ENCODE data around the gene OTOS.
A peak's percentile ranks its signal among the peaks of the same experiment; 100 is the strongest.

Gene OTOS

GRCh38 chr2:240124651-240125030, 15.8 kb downstream of the OTOS start:
- Histone ChIP-seq H2BK12ac (ENCODE audit: low read length) (peak overlapping the region; percentile 41), H2AFZ (ENCODE audit: low read length) (no peak overlapping the region), H3K79me1 (ENCODE audit: low read depth, low read length) (no peaks in the 10 kb centered on the region), H3K23ac (ENCODE audit: low read depth, low read length, poor library complexity) (no peak overlapping the region), H2BK15ac (ENCODE audit: low read length) (no peak overlapping the region), H4K91ac (ENCODE audit: low read depth, low read length, poor library complexity) (peak overlapping the region; percentile 92), H2BK120ac (ENCODE audit: low read depth, low read length) (no peak overlapping the region), H3K27ac (replicated peaks; ENCODE audit: low read length) (no peak overlapping the region), H3K4ac (ENCODE audit: low read length) (no peak overlapping the region), H2AK5ac (ENCODE audit: low read depth, low read length) (no peak overlapping the region), H3K27me3 (ENCODE audit: control insufficient read depth in 3 of 3, insufficient read depth in 3 of 3, low read depth in 1 of 3, low read length in 3 of 3) (no peaks in the 10 kb centered on the region), H2BK5ac (ENCODE audit: low read length) (peak overlapping the region; percentile 39), H3K36me3 (replicated peaks in 1 of 2; ENCODE audit: control insufficient read depth in 2 of 2, insufficient read depth in 2 of 2, low read length in 2 of 2) (peaks cover 20 to 34% of the 10 kb centered on the region in 2 donors), H3K4me1 (ENCODE audit: control insufficient read depth in 2 of 2, insufficient read depth in 1 of 2, low read depth in 1 of 2, low read length in 2 of 2) (no peaks in the 10 kb centered on the region), H3K14ac (ENCODE audit: low read length) (no peak overlapping the region), H3K18ac (ENCODE audit: low read length) (no peak overlapping the region), H3K9me3 (replicated peaks in 1 of 2; ENCODE audit: control insufficient read depth in 2 of 2, insufficient read depth in 1 of 2, low read depth in 1 of 2, low read length in 2 of 2) (no peaks in the 10 kb centered on the region), H3K4me2 (ENCODE audit: insufficient read depth, low read length, poor library complexity, severe bottlenecking) (no peak overlapping the region), H3K9ac (ENCODE audit: low read depth, low read length, poor library complexity) (no peak overlapping the region), H4K8ac (ENCODE audit: low read depth, low read length) (no peak overlapping the region), H3K4me3 (ENCODE audit: low read length in 2 of 2) (no peak overlapping the region)
- WGBS, 2 donors (ENCODE audit: extremely low coverage in 2 of 2, insufficient read length in 2 of 2, insufficient replicate concordance in 1 of 2) = no CpG with 5 or more reads among the region's 8 CpGs
- no peak for DNase-seq (ENCODE audit: low spot score)

GRCh38 chr2:240123821-240124650, 16.4 kb downstream of the OTOS start:
- Histone ChIP-seq H2BK5ac (ENCODE audit: low read length) (no peak overlapping the region), H3K18ac (ENCODE audit: low read length) (no peak overlapping the region), H2BK120ac (ENCODE audit: low read depth, low read length) (no peak overlapping the region), H3K4me1 (ENCODE audit: control insufficient read depth in 2 of 2, insufficient read depth in 1 of 2, low read depth in 1 of 2, low read length in 2 of 2) (no peaks in the 10 kb centered on the region), H3K23ac (ENCODE audit: low read depth, low read length, poor library complexity) (no peak overlapping the region), H3K4me2 (ENCODE audit: insufficient read depth, low read length, poor library complexity, severe bottlenecking) (no peak overlapping the region), H3K9me3 (replicated peaks in 1 of 2; ENCODE audit: control insufficient read depth in 2 of 2, insufficient read depth in 1 of 2, low read depth in 1 of 2, low read length in 2 of 2) (no peaks in the 10 kb centered on the region), H3K14ac (ENCODE audit: low read length) (no peak overlapping the region), H4K8ac (ENCODE audit: low read depth, low read length) (no peak overlapping the region), H3K79me1 (ENCODE audit: low read depth, low read length) (no peaks in the 10 kb centered on the region), H3K4me3 (ENCODE audit: low read length in 2 of 2) (no peak overlapping the region), H2BK12ac (ENCODE audit: low read length) (no peak overlapping the region), H3K27ac (replicated peaks; ENCODE audit: low read length) (no peak overlapping the region), H2AK5ac (ENCODE audit: low read depth, low read length) (no peak overlapping the region), H3K4ac (ENCODE audit: low read length) (no peak overlapping the region), H3K27me3 (ENCODE audit: control insufficient read depth in 3 of 3, insufficient read depth in 3 of 3, low read depth in 1 of 3, low read length in 3 of 3) (no peaks in the 10 kb centered on the region), H4K91ac (ENCODE audit: low read depth, low read length, poor library complexity) (no peak overlapping the region), H2BK15ac (ENCODE audit: low read length) (no peak overlapping the region), H3K9ac (ENCODE audit: low read depth, low read length, poor library complexity) (no peak overlapping the region), H3K36me3 (replicated peaks in 1 of 2; ENCODE audit: control insufficient read depth in 2 of 2, insufficient read depth in 2 of 2, low read length in 2 of 2) (peaks cover 17 to 29% of the 10 kb centered on the region in 2 donors), H2AFZ (ENCODE audit: low read length) (no peak overlapping the region)
- no peak for DNase-seq (ENCODE audit: low spot score)
- WGBS, 2 donors (ENCODE audit: extremely low coverage in 2 of 2, insufficient read length in 2 of 2, insufficient replicate concordance in 1 of 2) = no CpG with 5 or more reads among the region's 24 CpGs

- H2BK120ac ChIP-seq (ENCODE audit: low read depth, low read length) = no peak overlapping the region
- H3K4ac ChIP-seq (ENCODE audit: low read length) = no peak overlapping the region
Measured at GRCh38 chr2:240121675-240122074, 18.8 kb downstream of the OTOS start.

GRCh38 chr2:240121190-240121589, 19.3 kb downstream of the OTOS start:
- Histone ChIP-seq H2AK5ac (ENCODE audit: low read depth, low read length) (no peak overlapping the region), H3K4me2 (ENCODE audit: insufficient read depth, low read length, poor library complexity, severe bottlenecking) (no peak overlapping the region), H2BK120ac (ENCODE audit: low read depth, low read length) (no peak overlapping the region), H3K79me1 (ENCODE audit: low read depth, low read length) (no peaks in the 10 kb centered on the region), H3K9ac (ENCODE audit: low read depth, low read length, poor library complexity) (no peak overlapping the region), H3K14ac (ENCODE audit: low read length) (no peak overlapping the region), H3K4me3 (ENCODE audit: low read length in 2 of 2) (no peak overlapping the region), H3K27ac (replicated peaks; ENCODE audit: low read length) (no peak overlapping the region), H4K8ac (ENCODE audit: low read depth, low read length) (no peak overlapping the region), H2AFZ (ENCODE audit: low read length) (no peak overlapping the region), H3K18ac (ENCODE audit: low read length) (no peak overlapping the region), H3K27me3 (ENCODE audit: control insufficient read depth in 3 of 3, insufficient read depth in 3 of 3, low read depth in 1 of 3, low read length in 3 of 3) (no peaks in the 10 kb centered on the region), H4K91ac (ENCODE audit: low read depth, low read length, poor library complexity) (no peak overlapping the region), H3K4me1 (ENCODE audit: control insufficient read depth in 2 of 2, insufficient read depth in 1 of 2, low read depth in 1 of 2, low read length in 2 of 2) (no peaks in the 10 kb centered on the region), H3K36me3 (replicated peaks in 1 of 2; ENCODE audit: control insufficient read depth in 2 of 2, insufficient read depth in 2 of 2, low read length in 2 of 2) (peaks cover 3 to 5% of the 10 kb centered on the region in 2 donors), H2BK12ac (ENCODE audit: low read length) (no peak overlapping the region), H3K4ac (ENCODE audit: low read length) (no peak overlapping the region), H3K9me3 (replicated peaks in 1 of 2; ENCODE audit: control insufficient read depth in 2 of 2, insufficient read depth in 1 of 2, low read depth in 1 of 2, low read length in 2 of 2) (no peaks in the 10 kb centered on the region), H2BK15ac (ENCODE audit: low read length) (no peak overlapping the region), H2BK5ac (ENCODE audit: low read length) (no peak overlapping the region), H3K23ac (ENCODE audit: low read depth, low read length, poor library complexity) (no peak overlapping the region)
- no peak for DNase-seq (ENCODE audit: low spot score)
- no CpG with 5 or more reads among the region's 4 CpGs for WGBS, 2 donors (ENCODE audit: extremely low coverage in 2 of 2, insufficient read length in 2 of 2, insufficient replicate concordance in 1 of 2)

More at GRCh38 chr2:240121675-240122074, 18.8 kb downstream of the OTOS start:
- Histone ChIP-seq H3K14ac (ENCODE audit: low read length) (no peak overlapping the region), H2BK15ac (ENCODE audit: low read length) (no peak overlapping the region), H4K91ac (ENCODE audit: low read depth, low read length, poor library complexity) (no peak overlapping the region), H3K18ac (ENCODE audit: low read length) (no peak overlapping the region), H3K4me3 (ENCODE audit: low read length in 2 of 2) (no peak overlapping the region), H3K4me2 (ENCODE audit: insufficient read depth, low read length, poor library complexity, severe bottlenecking) (no peak overlapping the region), H3K27ac (replicated peaks; ENCODE audit: low read length) (no peak overlapping the region), H2BK12ac (ENCODE audit: low read length) (no peak overlapping the region), H3K36me3 (replicated peaks in 1 of 2; ENCODE audit: control insufficient read depth in 2 of 2, insufficient read depth in 2 of 2, low read length in 2 of 2) (peaks cover 5 to 8% of the 10 kb centered on the region in 2 donors), H2AFZ (ENCODE audit: low read length) (no peak overlapping the region), H3K23ac (ENCODE audit: low read depth, low read length, poor library complexity) (no peak overlapping the region), H3K4me1 (ENCODE audit: control insufficient read depth in 2 of 2, insufficient read depth in 1 of 2, low read depth in 1 of 2, low read length in 2 of 2) (no peaks in the 10 kb centered on the region), H2BK5ac (ENCODE audit: low read length) (no peak overlapping the region), H3K9me3 (replicated peaks in 1 of 2; ENCODE audit: control insufficient read depth in 2 of 2, insufficient read depth in 1 of 2, low read depth in 1 of 2, low read length in 2 of 2) (no peaks in the 10 kb centered on the region), H3K9ac (ENCODE audit: low read depth, low read length, poor library complexity) (peak overlapping the region; percentile 57), H2AK5ac (ENCODE audit: low read depth, low read length) (peak overlapping the region; percentile 81), H3K27me3 (ENCODE audit: control insufficient read depth in 3 of 3, insufficient read depth in 3 of 3, low read depth in 1 of 3, low read length in 3 of 3) (no peaks in the 10 kb centered on the region), H3K79me1 (ENCODE audit: low read depth, low read length) (no peaks in the 10 kb centered on the region), H4K8ac (ENCODE audit: low read depth, low read length) (no peak overlapping the region)
- no peak for DNase-seq (ENCODE audit: low spot score)
- no CpG with 5 or more reads among the region's 11 CpGs for WGBS, 2 donors (ENCODE audit: extremely low coverage in 2 of 2, insufficient read length in 2 of 2, insufficient replicate concordance in 1 of 2)

All from neuronal stem cell (in vitro differentiated cells).